HG03025 (cell line): ENCODE results near the gene PALS2.
A peak's percentile ranks its signal among the peaks of the same experiment; 100 is the strongest.

Source experiments
- ATAC-seq: cut with Tn5 transposase; IDR thresholded peaks from one replicate; pipeline ENCODE4 v1.9.1; 2021; ENCODE audit warnings: mild to moderate bottlenecking, moderate library complexity; ENCODE audit not compliant: unreplicated experiment, low FRiP score

PALS2 gene, protein sequence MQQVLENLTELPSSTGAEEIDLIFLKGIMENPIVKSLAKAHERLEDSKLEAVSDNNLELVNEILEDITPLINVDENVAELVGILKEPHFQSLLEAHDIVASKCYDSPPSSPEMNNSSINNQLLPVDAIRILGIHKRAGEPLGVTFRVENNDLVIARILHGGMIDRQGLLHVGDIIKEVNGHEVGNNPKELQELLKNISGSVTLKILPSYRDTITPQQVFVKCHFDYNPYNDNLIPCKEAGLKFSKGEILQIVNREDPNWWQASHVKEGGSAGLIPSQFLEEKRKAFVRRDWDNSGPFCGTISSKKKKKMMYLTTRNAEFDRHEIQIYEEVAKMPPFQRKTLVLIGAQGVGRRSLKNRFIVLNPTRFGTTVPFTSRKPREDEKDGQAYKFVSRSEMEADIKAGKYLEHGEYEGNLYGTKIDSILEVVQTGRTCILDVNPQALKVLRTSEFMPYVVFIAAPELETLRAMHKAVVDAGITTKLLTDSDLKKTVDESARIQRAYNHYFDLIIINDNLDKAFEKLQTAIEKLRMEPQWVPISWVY

DNA sequence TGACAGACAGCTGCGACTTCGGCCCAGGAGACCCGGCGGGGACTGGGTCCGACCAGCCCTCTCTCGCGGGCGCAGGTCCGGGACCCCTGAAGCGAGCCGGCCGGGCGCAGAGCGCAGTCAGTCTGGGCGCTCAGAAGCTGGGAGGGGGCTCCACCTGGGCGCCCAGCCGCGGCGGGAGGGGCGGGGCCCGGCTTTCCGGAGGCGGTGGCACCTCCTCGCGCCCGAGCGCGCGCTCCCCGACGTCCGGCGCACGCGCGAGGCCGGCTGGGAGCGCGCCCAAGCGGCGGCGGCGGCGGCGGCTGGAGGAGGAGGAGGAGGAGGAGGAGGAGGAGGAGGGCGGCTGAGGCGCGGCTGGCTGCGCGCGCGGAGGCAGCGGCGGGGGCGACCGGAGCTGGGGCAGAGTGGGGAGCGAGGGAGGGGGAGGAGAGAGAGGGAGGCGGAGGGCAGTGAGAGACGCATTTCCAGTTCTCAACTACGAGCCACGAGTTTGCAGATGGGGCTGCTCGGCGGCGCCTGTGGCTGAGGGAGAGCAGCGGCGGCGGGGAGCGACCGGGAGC, at the start of gene PALS2:
Gene PALS2 (plus strand): TSS at position 456 of the 557 bp plus-strand sequence. CDS start 50,216 bp downstream, outside the sequence.
- peak; percentile 48 for ATAC-seq

- ATAC-seq = no peak
Measured at GRCh38 chr7:24531255-24531654, 42.0 kb upstream of the PALS2 start.

DNA sequence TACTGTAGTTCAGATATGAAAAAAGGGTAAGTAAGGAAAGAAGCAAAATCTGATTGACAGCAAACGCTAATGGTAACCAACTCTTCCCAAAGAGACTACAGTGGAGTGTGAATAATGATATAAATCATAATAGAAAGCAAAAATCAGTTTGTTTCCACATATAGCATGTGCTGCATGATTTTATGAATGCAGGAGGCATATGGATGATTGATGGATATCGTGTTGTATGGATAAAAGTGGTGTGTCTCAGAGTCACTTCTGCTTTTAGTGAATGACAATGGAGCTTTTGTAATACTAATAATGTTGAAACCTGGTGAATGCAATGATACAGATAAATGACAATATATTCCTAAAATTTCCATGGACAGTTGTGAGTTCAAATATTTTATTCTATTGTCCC, 36.6 kb upstream of the PALS2 start:
- ATAC-seq = no peak

DNA sequence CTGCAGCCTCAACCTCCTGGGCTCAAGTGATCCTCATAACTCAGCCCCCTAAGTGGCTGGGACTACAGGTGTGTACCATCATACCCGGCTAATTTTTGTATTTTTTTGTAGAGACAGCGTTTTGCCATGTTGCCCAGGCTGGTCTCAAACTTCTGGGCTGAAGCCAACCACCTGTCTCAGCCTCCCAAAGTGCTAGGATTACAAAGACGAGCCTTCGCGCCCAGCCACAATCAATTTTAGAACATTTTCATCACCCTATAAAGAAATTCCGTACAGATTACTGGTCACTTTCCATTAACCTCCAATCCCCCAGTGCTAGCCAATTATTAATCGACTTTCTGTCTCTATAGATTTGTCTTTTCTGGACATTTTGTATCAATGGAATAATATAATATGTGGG, 32.3 kb upstream of the PALS2 start:
- no peak for ATAC-seq

GRCh38 chr7:24545215-24545614, 28.0 kb upstream of the PALS2 start:
- no peak for ATAC-seq

- ATAC-seq = no peak
Measured at GRCh38 chr7:24548390-24548789, 24.9 kb upstream of the PALS2 start.

- no peak for ATAC-seq
Measured at GRCh38 chr7:24549991-24550390, 23.3 kb upstream of the PALS2 start.

GRCh38 chr7:24555184-24555583, 18.1 kb upstream of the PALS2 start:
- ATAC-seq = no peak

- ATAC-seq = no peak
Measured at GRCh38 chr7:24555719-24556118, 17.5 kb upstream of the PALS2 start.

DNA sequence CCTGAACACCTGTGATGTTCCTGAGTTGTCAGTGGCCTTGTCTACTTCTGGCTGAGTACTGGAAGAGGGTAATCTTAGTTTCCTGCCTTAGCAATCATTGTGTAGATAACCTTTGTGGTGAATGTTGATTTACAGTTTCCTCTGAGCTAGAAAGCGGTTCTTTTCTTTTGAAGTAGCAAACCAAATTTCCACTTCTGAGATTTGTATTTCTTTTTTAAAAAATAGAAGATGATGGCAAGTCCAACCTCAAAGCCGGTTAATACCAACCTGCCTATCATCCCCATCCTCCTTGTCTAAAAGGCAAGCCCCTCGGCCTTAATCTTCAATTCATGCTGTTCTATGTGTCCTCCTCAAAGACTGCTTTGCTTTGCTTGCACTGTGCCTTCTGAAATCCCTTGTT, 12.5 kb upstream of the PALS2 start:
- ATAC-seq = no peak

- no peak for ATAC-seq
Measured at GRCh38 chr7:24566274-24566673, 7.0 kb upstream of the PALS2 start.

- no peak for ATAC-seq
Measured at GRCh38 chr7:24570983-24571382, 2.3 kb upstream of the PALS2 start.

GRCh38 chr7:24572016-24572392, 1.2 kb upstream of the PALS2 start:
- no peak for ATAC-seq

DNA sequence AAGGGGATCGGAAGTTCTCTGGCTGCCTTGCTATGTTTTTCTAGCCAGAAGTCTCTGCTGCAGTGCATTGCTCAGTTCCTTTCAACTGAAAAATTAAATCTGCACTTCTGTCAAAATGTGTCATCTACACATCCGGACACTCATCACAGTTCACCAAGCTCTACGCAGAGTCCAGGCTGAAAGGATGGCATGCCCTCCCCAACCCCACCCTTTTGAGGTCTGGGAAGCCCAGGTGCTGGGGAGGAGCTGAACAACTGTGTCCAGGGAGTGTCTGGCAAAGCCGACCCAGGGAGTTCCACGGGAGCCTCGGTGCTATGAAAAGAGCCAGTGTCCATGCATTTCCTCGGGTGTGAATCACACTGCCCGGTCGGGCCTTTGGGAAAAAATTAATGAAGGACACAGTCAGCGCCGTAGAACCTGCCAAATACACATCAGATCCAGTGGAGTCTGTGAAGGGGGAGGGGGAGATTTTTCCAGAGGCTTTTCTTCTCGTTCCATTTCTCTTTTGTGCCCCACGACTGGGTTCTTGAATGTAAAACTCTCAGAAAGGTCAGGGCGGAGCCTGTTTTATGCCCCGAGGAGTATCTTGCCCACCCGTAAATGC, 757 bp upstream of the PALS2 start:
- ATAC-seq = no peak

GRCh38 chr7:24573554-24574338, 494 bp downstream of the PALS2 start:
- peak; percentile 40 for ATAC-seq

DNA sequence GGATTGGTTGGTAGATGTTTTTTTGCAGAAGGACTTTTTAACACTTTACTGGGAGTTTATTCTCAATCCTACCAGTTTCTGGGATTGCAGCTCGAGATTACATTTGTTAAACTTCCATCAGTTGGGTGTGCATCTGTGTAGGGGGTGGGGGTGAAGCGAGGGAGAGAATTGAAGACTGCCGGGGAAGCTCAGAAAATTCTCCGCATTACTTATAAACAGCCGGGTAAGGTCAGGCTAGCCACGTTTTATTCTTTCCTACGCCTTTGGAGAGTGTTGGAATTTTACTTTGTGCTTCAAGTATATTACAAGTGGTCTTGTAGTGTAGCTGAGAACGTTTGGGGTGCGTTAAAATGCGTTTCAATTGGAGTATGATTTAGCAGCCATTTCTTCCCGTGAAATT, 1.1 kb downstream of the PALS2 start:
- no peak for ATAC-seq

GRCh38 chr7:24574950-24575349, 1.7 kb downstream of the PALS2 start:
- ATAC-seq = no peak

DNA sequence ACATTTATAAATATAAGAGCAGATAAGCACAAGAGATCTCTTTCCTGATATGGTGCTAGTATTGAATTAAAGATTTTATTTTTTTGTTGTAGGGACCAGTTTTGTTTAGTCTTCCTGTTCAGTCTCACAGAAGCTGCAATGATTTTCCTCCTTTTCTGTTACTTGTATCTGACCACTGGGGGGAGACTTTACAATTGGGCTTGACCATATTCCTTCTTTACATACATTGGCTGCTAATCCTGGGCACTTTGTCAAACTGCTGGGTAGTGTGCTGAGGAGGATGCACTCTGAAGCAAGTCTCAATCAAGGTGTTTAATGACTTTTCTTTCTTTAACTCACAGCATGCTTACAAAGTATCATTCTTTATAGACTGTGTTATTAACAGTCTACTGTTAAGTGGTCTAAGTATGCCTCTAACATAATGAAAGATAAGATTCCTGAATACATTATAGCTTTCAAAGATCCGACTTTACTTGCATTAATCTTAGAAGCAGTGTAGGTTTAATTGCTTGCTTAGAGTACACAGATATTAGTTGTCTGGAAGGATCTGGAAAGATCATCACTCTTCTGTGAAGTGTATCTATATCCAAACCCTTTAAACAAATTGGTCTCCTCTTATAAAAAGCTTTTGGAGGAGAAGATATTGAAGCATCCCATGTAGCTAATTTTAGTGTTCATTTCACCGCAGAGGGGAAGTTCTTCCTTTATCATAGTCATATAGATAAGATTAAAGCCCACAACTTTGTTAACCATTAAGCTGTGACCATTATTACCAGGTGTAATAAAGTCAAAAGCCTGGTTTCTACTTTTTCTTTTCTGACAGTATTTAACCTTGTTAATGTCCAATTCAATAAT, 3.1 kb downstream of the PALS2 start:
- no peak for ATAC-seq

DNA sequence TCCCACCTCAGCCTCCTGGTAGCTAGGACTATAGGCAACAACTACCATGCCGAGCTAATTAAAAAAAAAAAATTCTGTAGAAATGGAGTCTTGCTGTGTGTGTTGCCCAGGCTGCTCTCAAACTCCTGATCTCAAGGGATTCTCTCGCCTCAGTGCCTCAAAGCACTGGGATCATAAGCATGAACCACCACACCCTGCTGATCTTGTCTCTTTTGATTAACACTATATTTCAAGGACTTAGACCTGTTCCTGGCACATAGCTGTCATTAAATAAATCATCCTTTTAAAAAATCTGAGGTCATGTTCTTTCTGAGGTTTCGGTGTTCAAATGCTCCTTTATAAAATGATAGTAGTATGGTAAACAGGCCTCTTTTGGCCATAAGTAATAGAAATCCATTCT, 4.8 kb downstream of the PALS2 start:
- no peak for ATAC-seq
